Lung microvascular endothelial cell (primary cell): ENCODE results near the gene DMXL1. TPM values are rescaled to one million over a fixed set of nuclear protein-coding genes. Genes with fewer than 3 reads are reported as not detected.
A peak's percentile ranks its signal among the peaks of the same experiment; 100 is the strongest.

Source experiments
- DNase-seq, 2 donors: peaks; one replicate each; pipeline versions ENCODE4 v3.0.0 to v3.0.0-alpha.2; 2010; ENCODE audit warnings: low read depth in 2 of 2
- total RNA-seq: library from RNA; depleted of rRNA; stranded (reverse); fragments of >200 nt; gene quantifications from 2 replicates; pipeline ENCODE4 v1.2.1, GENCODE V29; 2014

Gene DMXL1
- 19.6 and 21.8 TPM in 2 replicates for total RNA-seq

GRCh38 chr5:119070828-119071560 is at the start of gene DMXL1:
Gene DMXL1, plus strand, starts transcription at chr5:119071087. Its CDS starts 483 bp downstream, at chr5:119071570.
- peak; percentile 99 for DNase-seq

DNA sequence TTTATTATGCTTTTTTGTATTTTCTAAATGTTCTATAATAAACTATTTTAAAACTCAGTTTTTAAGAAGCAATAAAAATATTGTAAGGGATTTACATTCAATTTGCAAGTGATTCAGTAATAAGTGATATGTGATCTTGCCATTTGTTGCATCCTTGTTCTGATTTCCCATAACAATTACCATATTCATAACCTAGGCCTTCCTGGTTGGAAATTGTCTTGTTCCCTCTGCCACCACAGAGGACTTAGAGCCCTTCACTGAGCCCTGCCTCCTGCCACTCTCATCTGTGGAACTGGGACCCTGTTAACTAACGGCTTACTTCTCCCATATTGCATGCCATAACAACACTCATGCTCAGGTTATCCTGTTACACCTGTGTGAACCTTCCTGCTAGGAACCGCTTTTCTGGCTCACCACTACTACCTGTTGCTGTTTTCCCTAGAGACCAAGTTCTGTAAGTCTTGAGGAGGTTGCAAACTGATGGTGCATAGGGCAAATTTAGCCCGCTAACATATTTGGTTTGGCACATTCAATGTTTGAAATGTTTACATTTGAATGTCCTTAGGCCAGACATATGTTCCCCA is 49.6 kb upstream of the DMXL1 start:
- DNase-seq = no peak

DNA sequence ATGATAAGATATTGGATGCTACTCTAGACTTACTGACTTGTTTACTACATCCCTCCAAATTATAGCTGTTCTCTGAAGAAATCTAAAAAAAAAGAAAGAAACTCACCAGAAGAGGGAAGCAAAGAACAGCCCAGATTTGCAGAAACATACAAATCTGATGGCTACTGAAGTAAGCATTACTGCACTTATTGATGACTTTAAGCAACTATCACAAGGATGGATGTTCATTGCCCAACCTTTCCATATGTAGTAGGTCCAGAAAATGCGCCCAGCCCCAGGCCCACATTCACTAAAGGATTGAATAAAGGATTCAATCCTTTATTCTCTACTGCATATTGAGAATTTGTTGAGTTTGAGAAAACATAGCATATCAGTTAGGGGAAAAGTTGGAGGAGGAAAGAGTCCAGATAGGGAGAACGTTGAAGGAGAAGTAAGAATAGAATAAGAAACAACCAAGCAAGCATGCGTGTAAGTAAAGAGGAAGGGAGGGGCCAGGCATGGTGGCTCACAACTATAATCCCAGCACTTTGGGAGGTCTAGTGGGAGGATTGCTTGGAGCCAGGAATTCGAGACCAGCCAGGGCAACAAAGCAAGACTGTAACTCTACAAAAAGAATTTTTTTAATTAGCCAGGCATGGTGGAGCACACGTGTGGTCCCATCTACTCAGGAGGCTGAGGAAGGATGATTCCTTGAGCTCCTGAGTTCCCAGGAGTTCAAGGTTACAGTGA is 48.7 kb upstream of the DMXL1 start:
- peak; percentile 43 to 45 for DNase-seq

GRCh38 chr5:119022773-119023172 is 48.1 kb upstream of the DMXL1 start:
- DNase-seq = no peak

DNA sequence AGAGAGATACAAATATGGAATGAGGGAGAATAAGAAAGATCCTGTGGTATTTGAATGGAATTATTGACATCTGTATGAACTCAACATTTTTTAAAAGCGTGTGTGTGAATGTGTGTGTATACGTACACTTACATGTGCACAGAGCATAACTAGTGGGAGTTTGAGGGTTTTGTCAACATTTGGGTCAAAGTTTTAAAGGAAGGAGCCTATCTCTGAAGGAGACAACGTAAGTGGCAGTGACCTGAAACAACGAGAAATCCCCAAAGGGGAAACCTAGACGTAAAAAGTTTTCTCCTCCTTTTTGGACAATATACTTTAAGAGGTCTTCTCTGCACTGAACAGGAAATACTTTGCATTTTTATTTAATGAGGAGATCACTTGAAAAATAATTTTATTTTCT is 42.3 kb upstream of the DMXL1 start:
- no peak for DNase-seq

- no peak for DNase-seq
Measured at GRCh38 chr5:119031011-119031886, 39.6 kb upstream of the DMXL1 start.

- peak in 1 of 2 donors; percentile 8 for DNase-seq
Measured at GRCh38 chr5:119031905-119032304, 39.0 kb upstream of the DMXL1 start.

DNA sequence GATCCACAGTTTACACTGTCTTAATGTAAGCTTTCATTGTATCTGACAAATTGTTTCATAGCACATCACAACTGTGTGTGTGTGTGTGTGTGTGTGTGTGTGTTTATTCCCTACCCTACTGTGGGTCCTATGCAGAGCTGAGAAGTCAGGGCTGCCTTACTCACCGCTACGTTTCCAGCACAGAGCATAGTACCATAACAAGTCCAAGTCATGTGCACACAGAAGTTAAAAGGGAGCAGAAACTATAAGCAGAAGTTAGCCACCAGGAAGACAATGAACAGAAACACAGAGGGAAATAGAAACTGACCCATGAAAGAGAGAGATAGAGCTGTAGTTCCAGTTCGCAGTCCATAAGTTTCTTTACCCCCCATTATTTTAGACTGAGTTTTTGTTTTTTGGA is 38.2 kb upstream of the DMXL1 start:
- DNase-seq = no peak

DNA sequence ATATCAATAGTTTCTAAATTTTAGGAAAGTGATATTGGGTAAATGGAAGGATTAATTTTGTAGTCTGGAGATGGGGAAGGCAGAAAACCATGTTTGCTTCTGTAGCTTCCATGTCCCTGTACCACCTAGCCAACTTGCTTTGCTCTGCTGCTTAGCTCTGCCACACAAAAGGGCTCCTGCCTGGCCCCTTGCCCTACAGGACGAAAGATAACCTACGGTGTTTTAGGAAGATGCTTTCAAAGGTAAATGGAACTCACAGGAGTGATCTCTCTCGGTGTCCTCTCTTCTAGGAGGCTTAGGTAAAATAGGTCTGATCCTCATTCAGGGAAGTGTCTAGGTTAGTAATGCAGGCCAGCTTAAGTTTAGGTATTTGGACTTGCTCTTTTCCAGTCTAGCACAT is 37.8 kb upstream of the DMXL1 start:
- no peak for DNase-seq

- peak in 1 of 2 donors; percentile 44 for DNase-seq
Measured at GRCh38 chr5:119036101-119036762, 34.7 kb upstream of the DMXL1 start.

- no peak for DNase-seq
Measured at GRCh38 chr5:119037496-119038215, 33.2 kb upstream of the DMXL1 start.

DNA sequence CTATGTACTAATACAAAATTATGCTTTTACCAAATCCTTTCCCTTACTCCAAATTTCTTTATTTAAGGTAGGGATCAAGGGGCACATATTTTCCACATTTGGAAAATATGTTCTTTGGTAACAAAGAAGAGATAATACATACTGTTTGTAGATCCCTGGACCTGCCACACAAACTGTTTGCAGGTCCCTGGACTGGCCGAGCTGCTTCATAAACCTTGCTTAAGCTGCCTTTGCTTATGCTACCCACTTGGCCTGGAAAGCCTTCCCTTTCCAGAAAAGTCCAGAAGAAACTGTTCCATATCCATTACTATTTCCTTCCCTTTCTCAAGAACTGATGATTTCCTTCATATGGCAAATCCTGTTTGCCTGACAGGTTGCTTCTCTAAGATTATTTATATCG is 22.6 kb upstream of the DMXL1 start:
- no peak for DNase-seq

DNA sequence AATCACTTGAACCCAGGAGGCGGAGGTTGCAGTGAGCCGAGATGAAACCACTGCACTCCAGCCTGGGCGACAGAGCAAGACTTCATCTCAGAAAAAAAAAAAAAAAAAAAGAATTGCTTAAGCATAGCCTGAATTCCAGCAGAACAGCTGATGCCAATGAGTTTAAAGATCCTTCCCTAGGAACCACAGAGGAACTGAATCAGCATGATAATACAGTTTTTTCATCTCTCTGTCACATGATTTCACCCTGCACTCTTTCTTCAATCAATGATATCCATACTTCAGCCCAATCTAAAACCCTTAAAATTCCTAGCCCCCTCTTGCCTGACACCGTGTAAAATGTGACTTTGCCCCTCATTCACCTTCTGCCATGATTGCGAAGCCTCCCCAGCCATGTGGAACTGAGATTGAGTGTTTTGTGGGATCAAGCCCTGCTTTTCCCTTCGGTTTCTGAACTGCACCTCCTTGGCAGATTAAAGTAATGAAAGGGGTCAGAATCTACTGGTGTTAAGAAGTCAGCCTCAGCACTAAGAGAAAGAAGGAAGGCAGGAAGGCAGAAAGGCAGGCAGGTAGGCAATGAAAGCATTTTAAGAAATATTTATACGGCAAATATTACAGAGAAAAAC is 20.9 kb upstream of the DMXL1 start:
- peak in 1 of 2 donors; percentile 2 for DNase-seq

- DNase-seq = no peak
Measured at GRCh38 chr5:119054101-119054500, 16.8 kb upstream of the DMXL1 start.

DNA sequence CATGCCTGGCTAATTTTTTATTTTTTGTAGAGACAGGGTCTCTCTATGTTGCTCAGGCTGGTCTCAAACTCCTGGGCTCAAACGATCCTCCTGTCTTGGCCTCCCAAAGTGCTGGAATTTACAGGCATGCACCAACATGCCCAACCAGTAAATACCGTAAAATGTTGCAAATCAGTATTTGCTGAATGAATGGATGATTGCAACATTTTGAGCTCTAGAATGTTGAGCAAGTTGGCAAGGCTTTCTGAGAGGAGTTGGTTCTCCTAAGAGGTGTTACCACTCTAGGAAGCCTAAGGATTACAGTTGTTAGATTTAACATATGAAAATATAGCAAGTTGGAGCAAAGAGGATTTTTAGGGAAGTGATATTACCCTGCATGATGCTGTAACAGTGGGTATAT is 15.6 kb upstream of the DMXL1 start:
- no peak for DNase-seq

GRCh38 chr5:119058979-119059529 is 11.8 kb upstream of the DMXL1 start:
- no peak for DNase-seq

GRCh38 chr5:119059740-119060255 is 11.1 kb upstream of the DMXL1 start:
- no peak for DNase-seq

- DNase-seq = no peak
Measured at GRCh38 chr5:119063579-119064379, 7.1 kb upstream of the DMXL1 start.

GRCh38 chr5:119067450-119067849 is 3.4 kb upstream of the DMXL1 start:
- DNase-seq = no peak
